Umbilical cord (tissue), 2 donors: ENCODE data around the gene STK38L. TPM values are rescaled to one million over a fixed set of nuclear protein-coding genes. Genes with fewer than 3 reads are reported as not detected.

Source experiments
- DNase-seq: peaks from one replicate; pipeline ENCODE4 v3.0.0-alpha.2; 2015; ENCODE audit warnings: low spot score
- total RNA-seq: library from RNA; depleted of rRNA; stranded (reverse); fragments of >200 nt; gene quantifications from one replicate; pipeline ENCODE4 v1.2.3, GENCODE V29; 2014; ENCODE audit warnings: low replicate concordance; ENCODE audit not compliant: insufficient read depth

Gene STK38L
- total RNA-seq, 1 donor from 2014 or later = 257 TPM

DNA sequence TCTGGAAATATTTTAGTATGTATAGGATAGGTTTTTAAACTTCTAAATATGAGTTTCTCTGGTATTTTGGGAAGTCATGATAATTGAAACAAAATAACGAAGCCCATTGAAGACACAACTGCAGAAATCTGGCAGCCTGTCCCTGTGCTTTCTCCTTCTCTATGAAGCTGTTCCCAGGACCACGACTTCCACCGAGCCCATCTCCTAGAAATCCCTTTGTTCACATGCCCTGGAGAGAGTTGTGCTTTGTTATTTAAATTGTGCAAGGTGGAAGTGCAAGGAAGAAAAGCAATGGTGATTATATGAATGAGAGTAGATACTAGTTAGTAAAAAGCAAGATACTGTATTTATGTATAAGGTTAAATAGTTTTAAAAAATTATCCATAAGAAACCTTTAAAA lies 32.2 kb downstream of the STK38L start:
- no peak for DNase-seq

- DNase-seq = peak; percentile 50
Observed at GRCh38 chr12:27277846-27278260, 33.8 kb downstream of the STK38L start.

GRCh38 chr12:27279826-27280225 lies 35.7 kb downstream of the STK38L start:
- DNase-seq = peak; percentile 76

GRCh38 chr12:27280412-27280811 lies 36.3 kb downstream of the STK38L start:
- no peak for DNase-seq

- peak; percentile 58 for DNase-seq
Observed at GRCh38 chr12:27282754-27283153, 38.7 kb downstream of the STK38L start.

- DNase-seq = no peak
Observed at GRCh38 chr12:27284021-27284420, 39.9 kb downstream of the STK38L start.

GRCh38 chr12:27284751-27285150 lies 40.7 kb downstream of the STK38L start:
- DNase-seq = peak; percentile 46

GRCh38 chr12:27285403-27285802 lies 41.3 kb downstream of the STK38L start:
- peak; percentile 40 for DNase-seq

DNA sequence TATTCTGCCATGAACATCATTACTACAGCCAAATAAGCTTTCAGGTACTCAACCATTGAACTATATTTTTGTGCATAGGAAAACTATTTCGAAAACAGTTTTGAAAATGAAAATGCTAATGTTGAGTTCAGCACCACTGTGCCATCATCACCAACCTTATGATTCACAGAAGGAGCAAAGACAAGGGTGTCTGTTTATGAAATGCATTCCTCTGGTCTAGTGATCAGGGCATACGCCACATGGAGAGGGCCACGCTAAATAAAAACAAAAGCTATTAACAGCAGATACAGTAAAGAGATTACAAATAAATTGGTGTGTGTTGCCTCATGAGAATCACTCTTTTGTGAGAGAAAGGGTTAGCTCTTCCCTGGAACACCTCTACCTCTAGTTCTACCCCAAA lies 45.3 kb downstream of the STK38L start:
- DNase-seq = no peak

GRCh38 chr12:27290501-27291168 lies 46.5 kb downstream of the STK38L start:
- no peak for DNase-seq

GRCh38 chr12:27291862-27292261 lies 47.8 kb downstream of the STK38L start:
- no peak for DNase-seq

DNA sequence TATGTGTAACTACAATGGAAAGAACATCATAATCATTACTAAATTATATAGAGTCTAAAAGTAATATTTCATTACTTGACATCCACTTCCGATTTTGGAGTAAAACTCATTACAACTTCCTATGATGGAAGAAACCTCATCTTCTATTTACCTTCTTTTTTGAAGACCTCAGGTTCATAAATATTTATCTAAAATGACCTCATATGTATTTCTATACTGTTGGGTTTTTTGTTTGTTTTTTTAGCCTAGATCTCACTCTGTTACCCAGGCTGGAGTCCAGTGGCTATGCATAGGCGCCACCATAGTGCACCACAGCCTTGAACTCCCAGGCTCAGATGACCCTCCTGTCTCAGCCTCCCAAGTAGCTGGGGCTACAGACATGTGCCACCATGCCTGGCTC lies 48.6 kb downstream of the STK38L start:
- no peak for DNase-seq

DNA sequence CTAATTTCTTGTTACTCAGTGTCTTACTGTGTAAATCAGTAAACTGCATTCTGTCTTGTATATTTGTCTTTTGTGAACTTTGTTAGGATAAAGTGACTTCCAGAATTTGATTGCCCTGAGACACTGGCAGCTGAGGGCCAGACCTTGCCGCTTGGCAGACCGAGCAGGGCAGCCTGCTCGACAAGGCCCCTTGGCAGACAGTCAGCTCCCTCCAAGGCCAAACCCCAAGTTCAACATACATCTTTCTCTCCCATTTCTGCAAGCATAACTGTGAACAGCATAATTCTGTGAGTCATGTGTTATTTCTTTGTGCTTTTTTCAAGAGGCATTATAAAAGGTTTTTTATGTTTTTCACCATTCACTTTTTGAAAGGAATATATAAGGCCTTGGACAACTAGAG lies 49.4 kb downstream of the STK38L start:
- DNase-seq = no peak

- DNase-seq = no peak
Observed at GRCh38 chr12:27296674-27297073, 52.6 kb downstream of the STK38L start.

- no peak for DNase-seq
Observed at GRCh38 chr12:27297566-27297965, 53.5 kb downstream of the STK38L start.

GRCh38 chr12:27299102-27299501 lies 55.0 kb downstream of the STK38L start:
- DNase-seq = no peak

- DNase-seq = no peak
Observed at GRCh38 chr12:27300226-27300625, 56.1 kb downstream of the STK38L start.

DNA sequence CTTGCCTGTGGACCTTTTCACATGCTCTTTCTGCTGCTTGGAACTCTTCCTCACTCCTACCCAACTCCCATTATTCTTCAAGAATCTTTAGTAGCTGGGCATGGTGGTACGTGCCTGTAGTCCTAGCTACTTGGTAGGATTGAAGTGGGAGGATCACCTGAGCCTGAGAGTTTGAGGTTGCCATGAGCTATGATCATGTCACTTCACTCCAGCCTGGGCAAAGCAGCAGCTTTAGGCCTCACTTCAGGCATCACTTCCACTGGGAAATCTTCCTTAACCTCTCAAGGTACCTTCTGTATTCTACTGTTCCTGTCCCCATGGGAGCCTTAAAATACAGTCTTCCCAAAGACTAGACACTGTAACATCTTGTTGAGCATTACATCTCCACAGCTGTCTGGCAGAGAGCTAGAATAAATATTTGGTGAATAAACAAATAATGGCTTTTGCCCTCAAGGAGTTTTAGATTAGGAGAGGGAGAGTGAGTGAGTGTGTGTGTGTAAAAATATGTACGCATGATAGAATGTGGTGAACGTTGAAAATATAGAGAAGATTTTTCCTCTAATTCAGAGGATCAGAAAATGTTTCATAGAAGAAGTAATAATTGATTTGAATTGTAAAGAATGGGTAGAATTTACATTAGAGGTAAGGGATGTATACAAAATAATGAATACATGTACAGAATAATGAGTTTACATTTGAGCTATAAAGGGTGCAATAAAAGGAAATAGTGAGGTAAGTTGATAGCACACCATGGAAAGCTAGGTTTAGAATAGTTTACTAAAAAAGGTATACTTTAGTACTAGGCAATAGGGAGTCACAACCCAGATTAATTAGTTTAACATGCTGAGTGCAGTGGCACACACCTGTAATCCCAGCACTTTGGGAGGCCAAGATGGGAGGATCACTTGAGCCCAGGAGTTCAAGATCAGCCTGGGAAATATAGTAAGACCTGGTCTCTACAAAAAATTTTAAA lies 59.3 kb downstream of the STK38L start:
- DNase-seq = no peak

GRCh38 chr12:27304856-27305255 lies 60.8 kb downstream of the STK38L start:
- DNase-seq = no peak

GRCh38 chr12:27305673-27306456 lies 61.8 kb downstream of the STK38L start:
- DNase-seq = peak; percentile 68

DNA sequence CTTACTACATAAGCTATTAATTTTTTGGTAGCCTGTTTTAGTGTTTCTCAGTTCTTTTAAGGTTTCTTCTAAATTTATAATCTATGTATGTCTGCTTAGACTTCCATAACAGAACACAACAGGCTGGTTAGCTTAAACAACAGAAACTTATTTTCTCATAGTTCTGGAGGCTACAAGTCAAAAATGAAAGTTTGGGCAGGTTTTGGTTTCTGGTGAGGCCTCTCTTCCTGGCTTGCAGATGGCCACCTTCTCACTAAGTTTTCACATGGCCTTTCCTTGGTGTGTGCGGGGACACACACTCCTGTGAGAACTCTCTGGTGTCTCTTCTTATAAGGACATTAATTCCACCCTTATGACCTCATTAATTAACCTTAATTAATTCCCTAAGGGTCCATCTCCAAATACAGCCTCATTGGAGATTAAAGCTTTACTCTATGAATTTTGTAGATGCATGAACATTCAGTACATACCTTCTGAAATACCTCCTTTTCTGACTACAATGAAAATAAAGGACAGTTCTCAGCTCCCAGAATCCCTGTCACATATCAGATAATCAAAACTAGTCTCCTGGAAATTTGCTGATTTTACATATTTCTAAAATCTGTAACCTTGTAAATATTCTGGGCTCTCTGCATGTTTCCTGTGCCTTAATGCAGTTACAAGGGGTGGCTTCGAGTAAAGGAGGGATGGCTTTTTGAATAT lies 65.4 kb downstream of the STK38L start:
- DNase-seq = no peak

GRCh38 chr12:27309995-27310315 lies 65.9 kb downstream of the STK38L start:
- DNase-seq = no peak
